Retinal pigment epithelial cell (primary cell): ENCODE data around the gene ZNF688.

Experiments used
- DNase-seq: peaks from one replicate; pipeline ENCODE4 v3.0.0-alpha.2; 2010; ENCODE audit warnings: low read depth
- H3K4me3 ChIP-seq: 2 replicates; pipeline ENCODE4 v1.5.1; 2011; ENCODE audit warnings: mild to moderate bottlenecking, low read length, control low read depth, moderate library complexity
- TF ChIP-seq, protein P1 (sequence below): conservative IDR thresholded peaks from 2 replicates; pipeline ENCODE4 v1.5.1; 2011; ENCODE audit warnings: low read depth, low read length, control low read depth, inconsistent platforms

Gene ZNF688

DNA sequence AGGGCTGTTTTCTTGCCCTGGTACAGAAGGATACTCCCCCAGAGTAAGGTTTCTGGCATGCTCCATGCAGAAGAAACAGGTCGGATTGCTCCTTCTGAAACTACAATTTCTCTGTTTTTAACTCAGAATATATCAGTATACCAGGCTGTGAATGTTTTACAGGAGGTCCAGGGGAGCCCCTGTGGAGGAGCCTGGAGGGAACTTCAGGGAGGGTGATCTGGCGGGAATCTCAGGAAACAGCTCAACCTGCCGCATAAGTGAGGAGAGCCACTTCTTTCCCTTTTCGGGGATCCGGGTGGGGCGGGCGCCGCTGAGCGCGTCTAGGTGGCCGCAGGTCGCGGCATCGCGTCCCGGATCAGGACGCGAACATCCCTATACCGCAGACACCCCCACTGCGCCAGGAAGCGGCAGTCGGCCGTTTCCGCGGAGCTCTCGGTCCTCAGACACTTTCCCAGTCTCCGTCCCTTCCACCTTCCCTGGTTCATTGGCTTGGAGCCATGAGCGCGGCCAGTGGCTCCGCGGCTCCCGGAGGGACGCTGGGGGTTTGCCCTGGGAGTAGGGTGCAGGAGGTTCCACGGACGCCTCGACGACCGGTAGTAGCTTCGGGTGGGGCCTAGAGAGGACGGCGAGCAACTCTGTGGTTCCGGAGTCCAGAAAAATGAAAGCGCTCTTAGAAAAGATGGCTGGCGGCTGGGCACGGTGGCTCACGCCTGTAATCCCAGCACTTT lies 10.3 kb downstream of the ZNF688 start:
- no peak for DNase-seq
- TF ChIP-seq, protein P1, sequence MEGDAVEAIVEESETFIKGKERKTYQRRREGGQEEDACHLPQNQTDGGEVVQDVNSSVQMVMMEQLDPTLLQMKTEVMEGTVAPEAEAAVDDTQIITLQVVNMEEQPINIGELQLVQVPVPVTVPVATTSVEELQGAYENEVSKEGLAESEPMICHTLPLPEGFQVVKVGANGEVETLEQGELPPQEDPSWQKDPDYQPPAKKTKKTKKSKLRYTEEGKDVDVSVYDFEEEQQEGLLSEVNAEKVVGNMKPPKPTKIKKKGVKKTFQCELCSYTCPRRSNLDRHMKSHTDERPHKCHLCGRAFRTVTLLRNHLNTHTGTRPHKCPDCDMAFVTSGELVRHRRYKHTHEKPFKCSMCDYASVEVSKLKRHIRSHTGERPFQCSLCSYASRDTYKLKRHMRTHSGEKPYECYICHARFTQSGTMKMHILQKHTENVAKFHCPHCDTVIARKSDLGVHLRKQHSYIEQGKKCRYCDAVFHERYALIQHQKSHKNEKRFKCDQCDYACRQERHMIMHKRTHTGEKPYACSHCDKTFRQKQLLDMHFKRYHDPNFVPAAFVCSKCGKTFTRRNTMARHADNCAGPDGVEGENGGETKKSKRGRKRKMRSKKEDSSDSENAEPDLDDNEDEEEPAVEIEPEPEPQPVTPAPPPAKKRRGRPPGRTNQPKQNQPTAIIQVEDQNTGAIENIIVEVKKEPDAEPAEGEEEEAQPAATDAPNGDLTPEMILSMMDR: no peak
- peak overlapping the region; percentile 24 for H3K4me3 ChIP-seq

DNA sequence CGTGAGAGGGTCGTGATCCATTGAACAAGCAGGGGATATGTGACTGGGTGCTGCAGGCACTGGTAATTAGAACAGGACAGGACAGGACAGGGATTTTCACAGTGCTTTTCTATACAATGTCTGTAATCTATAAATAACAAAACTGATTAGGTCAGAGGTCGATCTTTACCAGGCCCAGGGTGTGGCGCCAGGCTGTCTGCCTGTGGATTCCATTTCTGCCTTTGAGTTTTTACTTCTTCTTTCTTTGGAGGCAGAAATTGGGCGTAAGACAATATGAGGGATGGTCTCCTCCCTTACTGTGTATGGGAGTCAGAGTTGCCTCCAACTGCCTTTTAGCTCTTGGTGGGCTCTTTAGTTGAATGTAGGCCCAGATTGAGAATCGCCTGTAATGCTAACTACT lies 11.8 kb downstream of the ZNF688 start:
- TF ChIP-seq, protein P1: no peak
- no peak overlapping the region for H3K4me3 ChIP-seq
- DNase-seq: no peak

DNA sequence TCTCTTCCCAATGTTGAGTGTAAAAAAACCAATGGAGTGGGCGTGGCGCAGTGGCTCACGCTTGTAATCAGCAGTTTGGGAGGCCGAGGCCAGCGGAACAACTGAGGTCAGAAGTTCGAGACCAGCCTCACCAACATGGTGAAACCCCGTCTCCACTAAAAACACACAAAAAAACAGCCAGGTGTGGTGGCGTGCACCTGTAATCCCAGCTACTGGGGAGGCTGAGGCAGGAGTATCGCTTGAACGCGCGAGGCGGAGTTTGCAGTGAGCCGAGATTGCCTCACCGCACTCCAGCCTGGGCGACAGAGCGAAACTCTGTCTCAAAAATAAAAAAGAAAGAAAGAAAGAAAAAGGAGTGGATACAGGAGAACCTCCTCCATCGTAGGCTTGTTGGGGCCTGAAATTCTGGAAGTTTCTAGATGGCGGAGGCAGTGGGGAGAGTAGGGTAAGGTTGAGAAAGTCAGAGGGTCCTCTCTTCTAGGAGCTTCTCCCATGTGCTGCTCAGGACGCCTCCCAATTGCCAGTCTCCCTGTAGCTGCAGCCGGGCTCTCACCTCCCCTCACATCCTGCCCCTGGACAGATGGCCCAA lies 12.6 kb downstream of the ZNF688 start:
- peak overlapping the region; percentile 31 for H3K4me3 ChIP-seq
- no peak for DNase-seq
- TF ChIP-seq, protein P1: no peak

DNA sequence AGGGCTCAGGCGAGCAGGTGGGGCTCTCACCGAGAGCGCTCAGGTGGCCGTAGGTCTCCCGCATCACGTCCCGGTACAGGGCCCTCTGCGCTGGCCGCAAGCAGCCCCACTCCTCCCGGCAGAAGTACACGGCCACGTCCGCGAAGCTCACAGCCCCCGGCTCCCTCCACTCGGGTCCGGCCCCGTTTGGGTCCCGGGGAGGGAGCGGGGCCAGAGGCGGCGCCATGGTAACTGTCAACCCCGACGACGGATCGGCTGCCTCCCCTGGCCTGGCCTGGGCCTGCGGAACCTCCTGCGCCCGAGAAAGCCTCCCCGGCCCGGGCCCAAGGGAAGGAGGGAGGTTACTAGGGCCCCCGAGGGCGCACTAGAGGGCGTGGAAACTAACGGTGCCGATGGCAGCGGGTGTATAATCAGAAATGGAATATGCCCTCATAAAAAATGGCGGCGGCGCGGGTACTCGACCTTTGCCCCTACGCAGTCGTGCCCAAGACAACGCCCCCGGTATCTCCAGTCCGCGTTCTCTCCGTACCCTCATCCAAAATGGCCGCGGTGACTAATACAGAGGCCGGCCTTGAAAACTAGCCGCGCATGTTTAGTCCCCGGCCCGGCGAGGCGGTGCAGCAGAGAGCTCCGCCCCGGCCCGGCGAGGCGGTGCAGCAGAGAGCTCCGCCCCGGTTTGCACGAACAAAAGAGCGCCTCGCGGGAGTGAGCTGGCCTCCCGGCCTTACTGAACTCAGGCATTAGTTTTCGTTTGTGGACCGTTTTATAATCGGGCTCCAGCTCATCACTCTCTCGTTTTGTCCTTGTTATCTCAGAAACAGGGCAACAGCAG lies 13.3 kb downstream of the ZNF688 start, which contains the start of gene ZNF764:
Gene ZNF764, minus strand, starts transcription at position 418 of the 832 bp plus-strand sequence. Its CDS starts 192 bp downstream, at position 226.
- H3K4me3 ChIP-seq: peak within 1 kb of the TSS; percentile 80
- TF ChIP-seq, protein P1: no peak
- DNase-seq: peak; percentile 90

DNA sequence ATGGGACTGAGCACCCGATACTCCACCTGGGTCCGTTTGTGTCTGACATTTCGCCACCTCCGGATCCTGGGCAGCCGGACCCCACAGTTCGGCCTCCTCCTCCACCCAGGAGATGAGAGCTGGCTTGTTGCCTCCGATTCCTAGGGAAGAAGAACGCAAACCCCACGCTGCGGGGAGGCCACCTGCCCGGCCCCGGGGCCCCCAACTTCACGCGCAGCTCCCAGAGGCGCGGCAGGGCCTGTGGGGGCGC lies 13.9 kb downstream of the ZNF688 start:
- peak overlapping the region; percentile 80 for H3K4me3 ChIP-seq
- TF ChIP-seq, protein P1: no peak
- DNase-seq: no peak

DNA sequence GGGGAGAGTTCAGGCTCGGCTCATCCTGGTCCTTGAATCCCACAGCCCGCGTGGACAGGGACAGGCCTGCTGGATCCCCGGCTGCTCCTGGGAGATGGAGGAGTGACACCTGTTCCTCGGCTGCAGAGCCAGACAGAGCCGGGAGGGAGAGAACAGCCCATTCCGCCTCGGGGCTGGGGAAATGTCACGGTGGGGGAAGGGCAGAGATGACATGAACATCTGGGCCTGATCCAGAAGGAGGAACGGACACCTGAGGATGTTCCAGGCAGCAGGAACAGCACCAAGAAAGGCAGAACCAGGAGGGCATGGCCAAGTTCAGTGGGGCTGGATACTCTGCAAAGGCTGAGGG lies 15.4 kb downstream of the ZNF688 start:
- TF ChIP-seq, protein P1: no peak
- H3K4me3 ChIP-seq: no peak overlapping the region
- DNase-seq: no peak
